Measurements from ENCODE around the gene FCN1. TPM values are rescaled to one million over a fixed set of nuclear protein-coding genes. Genes with fewer than 3 reads are reported as not detected.

FCN1 gene
- polyA plus RNA-seq, 3 donors: 2,884 to 7,680 (median 6,268) TPM

DNA sequence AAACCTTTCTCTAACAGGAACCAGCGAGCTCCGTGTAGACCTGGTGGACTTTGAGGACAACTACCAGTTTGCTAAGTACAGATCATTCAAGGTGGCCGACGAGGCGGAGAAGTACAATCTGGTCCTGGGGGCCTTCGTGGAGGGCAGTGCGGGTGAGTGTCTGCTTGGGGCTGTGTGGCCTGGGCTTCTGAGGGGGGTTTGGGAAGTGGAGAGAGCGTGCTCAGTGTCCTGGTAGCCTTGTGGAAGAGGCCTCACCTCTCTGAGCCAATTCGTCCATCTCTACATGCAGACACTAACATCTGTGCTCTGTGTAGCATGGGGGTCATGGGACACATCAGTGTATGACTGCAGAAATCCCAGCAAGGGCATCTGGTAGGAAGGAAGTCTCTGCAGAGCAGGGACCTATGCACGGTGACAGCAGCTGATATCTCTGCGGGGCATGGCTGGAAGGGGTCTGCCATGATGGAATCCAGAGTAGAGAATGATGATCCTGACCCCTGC lies 31.2 kb downstream of the FCN1 start:
- intact Hi-C loops (cut with micrococcal nuclease): no loop called here
- Histone ChIP-seq H4K20me1 (ENCODE audit: insufficient read depth, low read length) (no peaks in the 10 kb centered on the region), H3K36me3 (replicated peaks in 1 of 2; ENCODE audit: control insufficient read depth in 1 of 2, insufficient read depth in 2 of 2, low read length in 2 of 2) (no peaks in the 10 kb centered on the region), H3K4me3 (replicated peaks in 1 of 3; ENCODE audit: low read depth in 2 of 3, low read length in 3 of 3) (no peak overlapping the region), H2AFZ (ENCODE audit: insufficient read depth, low read depth, low read length, poor library complexity, severe bottlenecking) (no peak overlapping the region), H3K4me2 (replicated peaks; ENCODE audit: extremely low read depth, low read length, poor library complexity, severe bottlenecking) (no peak overlapping the region), H3K79me2 (ENCODE audit: insufficient read depth, low read length) (no peaks in the 10 kb centered on the region), H3K27ac (ENCODE audit: low read depth in 1 of 2, low read length in 2 of 2) (no peak overlapping the region), H3K9me3 (replicated peaks in 1 of 2; ENCODE audit: control insufficient read depth in 1 of 2, insufficient read depth in 1 of 2, low read length in 2 of 2) (no peaks in the 10 kb centered on the region), H3K9ac (ENCODE audit: insufficient read depth, low read length, poor library complexity, severe bottlenecking) (no peak overlapping the region), H3K4me1 (ENCODE audit: control insufficient read depth in 1 of 2, insufficient read depth in 2 of 2, low read length in 2 of 2) (peaks cover 22 to 28% of the 10 kb centered on the region in 2 donors), H3K27me3 (ENCODE audit: control insufficient read depth in 2 of 2, insufficient read depth in 2 of 2, low read length in 2 of 2) (peaks cover 0 to 7% of the 10 kb centered on the region in 2 donors)
- no peak overlapping the region for H3K4me3 Mint-ChIP-seq
- 96% methylated on average over 4 of the region's 11 CpGs for WGBS (ENCODE audit: insufficient coverage)
- no peaks in the 10 kb centered on the region for H3K36me3 Mint-ChIP-seq
- DNase-seq: peak in 1 of 3 donors; percentile 0
- H3K27me3 Mint-ChIP-seq (ENCODE audit: low read depth in 3 of 3): peaks cover 19 to 37% (median 22%) of the 10 kb centered on the region in 3 donors
- H3K4me1 Mint-ChIP-seq: peaks cover 18% of the 10 kb centered on the region
- H3K9me3 Mint-ChIP-seq: peaks cover 0 to 2% (median 0%) of the 10 kb centered on the region in 7 donors
- TF ChIP-seq, protein P1, sequence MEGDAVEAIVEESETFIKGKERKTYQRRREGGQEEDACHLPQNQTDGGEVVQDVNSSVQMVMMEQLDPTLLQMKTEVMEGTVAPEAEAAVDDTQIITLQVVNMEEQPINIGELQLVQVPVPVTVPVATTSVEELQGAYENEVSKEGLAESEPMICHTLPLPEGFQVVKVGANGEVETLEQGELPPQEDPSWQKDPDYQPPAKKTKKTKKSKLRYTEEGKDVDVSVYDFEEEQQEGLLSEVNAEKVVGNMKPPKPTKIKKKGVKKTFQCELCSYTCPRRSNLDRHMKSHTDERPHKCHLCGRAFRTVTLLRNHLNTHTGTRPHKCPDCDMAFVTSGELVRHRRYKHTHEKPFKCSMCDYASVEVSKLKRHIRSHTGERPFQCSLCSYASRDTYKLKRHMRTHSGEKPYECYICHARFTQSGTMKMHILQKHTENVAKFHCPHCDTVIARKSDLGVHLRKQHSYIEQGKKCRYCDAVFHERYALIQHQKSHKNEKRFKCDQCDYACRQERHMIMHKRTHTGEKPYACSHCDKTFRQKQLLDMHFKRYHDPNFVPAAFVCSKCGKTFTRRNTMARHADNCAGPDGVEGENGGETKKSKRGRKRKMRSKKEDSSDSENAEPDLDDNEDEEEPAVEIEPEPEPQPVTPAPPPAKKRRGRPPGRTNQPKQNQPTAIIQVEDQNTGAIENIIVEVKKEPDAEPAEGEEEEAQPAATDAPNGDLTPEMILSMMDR (IDR thresholded peaks at IDR 0.05): no peak
- H3K27ac Mint-ChIP-seq: no peak overlapping the region

DNA sequence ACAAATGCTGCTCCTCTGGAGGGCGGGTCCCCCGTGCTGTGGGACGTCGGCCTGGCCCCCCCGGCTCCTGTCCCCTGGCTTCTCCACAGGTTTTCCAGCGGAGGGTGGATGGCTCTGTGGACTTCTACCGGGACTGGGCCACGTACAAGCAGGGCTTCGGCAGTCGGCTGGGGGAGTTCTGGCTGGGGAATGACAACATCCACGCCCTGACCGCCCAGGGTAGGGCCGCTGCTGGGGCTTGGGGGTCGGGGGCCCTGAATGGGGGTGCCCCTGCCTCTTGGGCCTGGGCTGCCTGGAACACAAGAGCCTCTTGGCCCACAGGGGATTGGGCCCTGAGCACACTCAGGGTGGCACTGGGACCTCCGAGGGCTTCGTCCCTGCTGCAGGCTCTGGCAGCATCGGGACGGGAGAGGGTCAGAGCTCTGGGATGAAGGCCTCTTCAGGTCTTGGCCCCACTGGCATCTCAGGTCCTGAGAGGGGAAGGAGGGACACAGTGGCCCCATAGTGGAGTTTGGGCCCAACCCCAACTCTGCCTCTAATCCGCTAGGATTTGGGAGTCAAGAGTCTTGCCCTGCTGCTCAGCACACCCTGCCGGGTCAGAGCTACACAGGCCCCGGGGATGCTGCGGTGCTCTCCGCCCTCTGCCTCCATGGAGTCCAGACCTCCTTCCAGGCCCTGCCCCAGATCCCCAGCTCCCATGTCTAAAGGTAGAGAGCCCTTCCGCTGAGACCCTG lies 31.9 kb downstream of the FCN1 start:
- no peak overlapping the region for H3K4me3 ChIP-seq (replicated peaks in 1 of 3; ENCODE audit: low read depth in 2 of 3, low read length in 3 of 3)
- no peaks in the 10 kb centered on the region for H3K79me2 ChIP-seq (ENCODE audit: insufficient read depth, low read length)
- Mint-ChIP-seq H3K27me3 (ENCODE audit: low read depth in 3 of 3) (peaks cover 16 to 39% (median 26%) of the 10 kb centered on the region in 3 donors), H3K4me1 (peaks cover 12% of the 10 kb centered on the region), H3K36me3 (no peaks in the 10 kb centered on the region), H3K4me3 (no peak overlapping the region), H3K27ac (no peak overlapping the region), H3K9me3 (peaks cover 0 to 2% (median 0%) of the 10 kb centered on the region in 7 donors)
- no peak overlapping the region for H3K9ac ChIP-seq (ENCODE audit: insufficient read depth, low read length, poor library complexity, severe bottlenecking)
- H3K9me3 ChIP-seq (replicated peaks in 1 of 2; ENCODE audit: control insufficient read depth in 1 of 2, insufficient read depth in 1 of 2, low read length in 2 of 2): no peaks in the 10 kb centered on the region
- no peak overlapping the region for H2AFZ ChIP-seq (ENCODE audit: insufficient read depth, low read depth, low read length, poor library complexity, severe bottlenecking)
- H3K36me3 ChIP-seq (replicated peaks in 1 of 2; ENCODE audit: control insufficient read depth in 1 of 2, insufficient read depth in 2 of 2, low read length in 2 of 2): no peaks in the 10 kb centered on the region
- peak in 1 of 3 donors; percentile 1 for DNase-seq
- H4K20me1 ChIP-seq (ENCODE audit: insufficient read depth, low read length): no peaks in the 10 kb centered on the region
- WGBS (ENCODE audit: insufficient coverage): 96% methylated on average over 24 of the region's 24 CpGs
- peaks cover 16 to 22% of the 10 kb centered on the region in 2 donors for H3K4me1 ChIP-seq (ENCODE audit: control insufficient read depth in 1 of 2, insufficient read depth in 2 of 2, low read length in 2 of 2)
- intact Hi-C loops (cut with micrococcal nuclease): no loop called here
- H3K4me2 ChIP-seq (replicated peaks; ENCODE audit: extremely low read depth, low read length, poor library complexity, severe bottlenecking): no peak overlapping the region
- peaks cover 0 to 11% of the 10 kb centered on the region in 2 donors for H3K27me3 ChIP-seq (ENCODE audit: control insufficient read depth in 2 of 2, insufficient read depth in 2 of 2, low read length in 2 of 2)
- no peak overlapping the region for H3K27ac ChIP-seq (ENCODE audit: low read depth in 1 of 2, low read length in 2 of 2)
- TF ChIP-seq, protein P1 (IDR thresholded peaks at IDR 0.05): no peak

All from CD14-positive monocyte (primary cell).